Naive thymus-derived CD8-positive, alpha-beta T cell (primary cell): ENCODE results near the gene PARVB. TPM values are rescaled to one million over a fixed set of nuclear protein-coding genes. Genes with fewer than 3 reads are reported as not detected.

Experiments used
- ATAC-seq, 2 donors: fragments of 150-1000 bp; cut with Tn5 transposase in 1 of 2; sonication (Bioruptor Pico), chemical (Tn5 transposase) in 1 of 2; 1 replicate in 1 of 2; 2 replicates in 1 of 2; pipeline ENCODE4 v1.10.0; 2021; ENCODE audit warnings: mild to moderate bottlenecking in 2 of 2, moderate library complexity in 2 of 2
- POLR2A ChIA-PET: fragments of 350-600 bp; sonication (Branson Sonifier 250); formaldehyde crosslinking; loops from one replicate; lab custom pipeline; 2021; ENCODE audit warnings: antibody characterized with exemption; lab: Charles Lee
- DNase-seq, 10 donors: peaks; one replicate each; pipeline versions ENCODE4 v3.0.0 to v3.0.0-alpha.2; 2020 to 2022
- H3K27ac Mint-ChIP-seq, 10 donors: one replicate each; pipeline ENCODE4 v1.8.0; 2020 to 2022; ENCODE audit warnings: mild to moderate bottlenecking in 10 of 10, mixed read lengths in 10 of 10, moderate library complexity in 4 of 10, inconsistent platforms in 1 of 10
- H3K27me3 Mint-ChIP-seq, 5 donors: one replicate each; pipeline ENCODE4 v1.8.0; 2021 to 2022; ENCODE audit warnings: mixed read lengths in 5 of 5
- H3K36me3 Mint-ChIP-seq, 3 donors: one replicate each; pipeline ENCODE4 v1.8.0; 2020 to 2022; ENCODE audit warnings: mixed read lengths in 3 of 3, mild to moderate bottlenecking in 2 of 3, inconsistent platforms in 1 of 3
- H3K4me1 Mint-ChIP-seq, 4 donors: one replicate each; pipeline ENCODE4 v1.8.0; 2021 to 2022; ENCODE audit warnings: mixed read lengths in 4 of 4
- H3K4me3 Mint-ChIP-seq, 10 donors: one replicate each; pipeline ENCODE4 v1.8.0; 2020 to 2022; ENCODE audit warnings: mild to moderate bottlenecking in 10 of 10, mixed read lengths in 10 of 10, moderate library complexity in 6 of 10, inconsistent platforms in 1 of 10
- H3K9me3 Mint-ChIP-seq, 9 donors: one replicate each; pipeline ENCODE4 v1.8.0; 2020 to 2022; ENCODE audit warnings: mixed read lengths in 9 of 9, mild to moderate bottlenecking in 3 of 9, inconsistent platforms in 1 of 9, moderate library complexity in 1 of 9
- polyA plus RNA-seq, 3 donors: library from polyadenylated mRNA; unstranded; fragments of 300-500 nt; fragmentation: Illumina TruSeq; gene quantifications; one replicate each; pipeline ENCODE4 v1.2.3, GENCODE V29; 2021
- total RNA-seq, 8 experiments: library from RNA in 2 of 8; stranded (reverse) in 2 of 8; gene quantifications; one replicate each; pipeline ENCODE4 v1.2.3 and lab custom pipeline; 2021 to 2026

The PARVB gene
- total and polyA plus RNA-seq, 5 experiments from 2014 or later, result 0.91 to 7.0 (median 6.9) TPM; not detected in 2

- no peak overlapping the region for H3K27ac Mint-ChIP-seq
- no peak overlapping the region for H3K4me3 Mint-ChIP-seq
- H3K9me3 Mint-ChIP-seq, result no peaks in the 10 kb centered on the region
- no peak for DNase-seq
- H3K27me3 Mint-ChIP-seq, result peaks cover 0 to 2% (median 0%) of the 10 kb centered on the region in 5 donors
- H3K36me3 Mint-ChIP-seq, result no peaks in the 10 kb centered on the region
- no peak for ATAC-seq
- H3K4me1 Mint-ChIP-seq, result peaks cover 0 to 9% (median 4%) of the 10 kb centered on the region in 4 donors
- POLR2A ChIA-PET, result interaction anchor here (0.7 to 0.8 kb wide), 2 partner anchors 162 to 366 kb away, joined by 5 to 7 read pairs; no protein-coding TSS in a partner anchor
Measured at GRCh38 chr22:44019846-44020245, 4.3 kb upstream of the PARVB start.

GRCh38 chr22:44020981-44021380 lies 3.1 kb upstream of the PARVB start:
- Mint-ChIP-seq H3K36me3 (no peaks in the 10 kb centered on the region), H3K4me1 (peaks cover 10 to 20% (median 12%) of the 10 kb centered on the region in 4 donors), H3K27me3 (peaks cover 0 to 12% (median 6%) of the 10 kb centered on the region in 5 donors), H3K9me3 (no peaks in the 10 kb centered on the region), H3K27ac (no peak overlapping the region), H3K4me3 (no peak overlapping the region)
- DNase-seq (no peak), ATAC-seq (no peak)
- POLR2A ChIA-PET, result no interaction called here

- Mint-ChIP-seq H3K9me3 (no peaks in the 10 kb centered on the region), H3K4me3 (peak overlapping the region; percentile 41 to 81 (median 72)), H3K27me3 (peaks cover 7 to 33% (median 17%) of the 10 kb centered on the region in 5 donors), H3K4me1 (peaks cover 18 to 40% (median 27%) of the 10 kb centered on the region in 4 donors), H3K27ac (peak overlapping the region in 3 of 10 donors; percentile 49 to 72 (median 51)), H3K36me3 (no peaks in the 10 kb centered on the region)
- DNase-seq (no peak), ATAC-seq (peak; percentile 22 to 43)
- POLR2A ChIA-PET, result interaction anchor here (0.8 kb wide), 1 partner anchor 158 kb away, joined by 3 read pairs; no protein-coding TSS in a partner anchor
Measured at GRCh38 chr22:44023404-44024287, 456 bp upstream of the PARVB start.

DNA sequence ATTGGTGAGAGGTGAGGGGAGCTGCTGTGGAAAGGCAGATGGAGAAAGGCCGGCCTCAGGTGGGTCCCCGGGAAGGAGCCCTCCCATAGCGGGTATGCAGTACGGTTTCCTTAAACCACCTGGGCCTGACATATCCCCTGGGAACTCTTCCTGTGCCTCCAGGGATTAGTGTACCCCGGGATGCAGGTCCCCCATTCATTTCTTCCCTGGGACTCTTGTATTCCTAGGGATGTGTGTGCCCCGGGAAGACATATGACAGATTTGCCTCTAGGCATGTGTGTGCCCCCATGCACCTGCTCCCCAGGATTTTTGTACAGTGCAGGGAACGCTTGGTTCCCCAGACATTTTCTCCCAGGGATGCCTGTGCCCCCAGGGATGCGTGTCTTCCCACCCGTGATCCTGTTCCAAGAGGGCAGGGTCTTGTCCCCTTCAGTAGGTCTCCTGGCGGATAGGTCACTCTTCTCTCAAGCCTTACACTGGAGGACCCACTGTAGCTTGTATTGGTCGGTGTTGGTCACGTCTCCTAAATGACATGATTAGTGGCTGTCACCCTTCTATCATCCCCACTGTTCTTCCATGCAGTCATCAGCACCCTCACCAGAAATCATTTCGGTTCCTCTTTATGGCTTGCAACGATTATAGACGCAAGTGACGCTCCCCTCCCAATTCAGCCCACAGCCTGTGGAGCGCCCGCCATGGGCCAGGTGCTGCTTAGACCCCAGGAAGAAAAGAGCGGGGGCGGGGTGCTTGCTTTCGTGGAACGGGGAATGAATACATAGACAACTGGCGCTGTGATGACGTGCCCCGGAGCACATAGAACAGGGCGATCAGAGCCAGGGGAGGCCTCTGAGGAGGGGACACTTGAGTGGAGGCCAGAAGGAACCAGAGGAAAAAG lies 1.3 kb downstream of the PARVB start:
- ATAC-seq (peak in 1 of 2 donors; percentile 15), DNase-seq (peak in 1 of 10 donors; percentile 34)
- H3K9me3 Mint-ChIP-seq, result no peaks in the 10 kb centered on the region
- peaks cover 7 to 35% (median 19%) of the 10 kb centered on the region in 5 donors for H3K27me3 Mint-ChIP-seq
- H3K4me3 Mint-ChIP-seq, result peak overlapping the region; percentile 63 to 81 (median 72)
- H3K4me1 Mint-ChIP-seq, result peaks cover 18 to 45% (median 27%) of the 10 kb centered on the region in 4 donors
- H3K27ac Mint-ChIP-seq, result peak overlapping the region in 3 of 10 donors; percentile 90 to 98 (median 92)
- POLR2A ChIA-PET, result no interaction called here
- no peaks in the 10 kb centered on the region for H3K36me3 Mint-ChIP-seq

DNA sequence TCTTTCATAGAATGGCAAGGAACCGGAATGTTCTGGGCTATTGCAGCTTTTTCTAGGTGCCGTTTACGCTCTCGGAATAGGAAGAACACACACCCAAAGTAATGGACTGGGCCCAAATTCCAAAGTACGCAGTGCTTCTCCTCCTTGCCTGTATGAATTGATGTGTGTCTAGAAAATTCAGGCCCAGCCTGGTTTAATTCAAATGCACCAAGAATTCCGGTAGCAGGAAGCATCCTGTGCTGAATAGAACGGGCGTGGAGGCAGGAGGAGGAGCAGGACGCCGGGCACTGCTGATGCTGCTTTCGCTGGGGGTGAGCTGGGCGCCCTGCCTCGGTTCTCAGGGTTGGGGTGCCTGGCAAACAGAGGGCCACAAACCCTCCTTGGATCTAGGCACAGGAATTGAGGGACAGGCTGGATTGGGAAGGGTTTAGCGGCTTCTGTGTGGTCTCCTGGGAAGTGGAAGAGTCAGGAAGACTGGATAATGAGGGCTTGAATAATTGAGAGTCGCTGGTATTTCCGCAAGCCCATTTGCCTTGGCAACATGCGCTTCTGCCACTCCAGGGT lies 2.0 kb downstream of the PARVB start:
- Mint-ChIP-seq H3K27ac (peak overlapping the region in 5 of 10 donors; percentile 34 to 98 (median 92)), H3K36me3 (no peaks in the 10 kb centered on the region), H3K4me3 (peak overlapping the region in 9 of 10 donors; percentile 22 to 81 (median 73)), H3K4me1 (peaks cover 19 to 51% (median 31%) of the 10 kb centered on the region in 4 donors), H3K27me3 (peaks cover 7 to 35% (median 19%) of the 10 kb centered on the region in 5 donors), H3K9me3 (no peaks in the 10 kb centered on the region)
- ATAC-seq (no peak), DNase-seq (no peak)
- POLR2A ChIA-PET, result interaction anchor here (0.5 to 0.6 kb wide), 2 partner anchors 211 to 1499 kb away, joined by 3 to 5 read pairs; no protein-coding TSS in a partner anchor

- DNase-seq, result peak in 8 of 10 donors; percentile 25 to 82 (median 37)
- Mint-ChIP-seq H3K4me1 (peaks cover 24 to 56% (median 36%) of the 10 kb centered on the region in 4 donors), H3K36me3 (no peaks in the 10 kb centered on the region), H3K4me3 (peak overlapping the region; percentile 49 to 86 (median 72)), H3K27me3 (peaks cover 7 to 35% (median 19%) of the 10 kb centered on the region in 5 donors), H3K9me3 (no peaks in the 10 kb centered on the region), H3K27ac (peak overlapping the region; percentile 66 to 98 (median 90))
- POLR2A ChIA-PET, result interaction anchor here (0.5 to 0.7 kb wide), 4 partner anchors 60 to 1500 kb away, joined by 3 to 5 read pairs (median 4); partner anchors contain the start of gene SAMM50
- ATAC-seq, result peak; percentile 74 to 84
Measured at GRCh38 chr22:44026630-44027511, 2.8 kb downstream of the PARVB start.

DNA sequence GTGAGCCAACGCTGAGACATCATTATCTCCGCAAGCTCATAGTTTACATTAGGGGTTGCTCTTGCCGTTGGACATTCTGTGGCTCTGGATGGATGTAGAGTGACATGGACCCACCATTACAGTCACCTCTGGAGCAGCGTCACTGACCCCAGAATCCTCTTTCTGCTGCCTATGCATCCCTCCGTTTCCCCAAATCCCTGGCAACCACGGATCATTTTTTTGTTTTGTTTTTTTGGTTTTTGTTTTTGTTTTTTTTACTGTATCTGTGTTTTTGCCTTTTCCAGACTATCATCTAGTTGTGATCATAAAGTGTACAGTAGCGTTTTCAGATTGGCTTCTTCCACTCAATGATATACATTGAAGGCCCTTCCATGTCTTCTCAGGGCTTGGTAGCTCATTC lies 4.0 kb downstream of the PARVB start:
- no peak for DNase-seq
- peak overlapping the region in 2 of 10 donors; percentile 23 to 54 for H3K27ac Mint-ChIP-seq
- peak overlapping the region in 1 of 10 donors; percentile 53 for H3K4me3 Mint-ChIP-seq

GRCh38 chr22:44029069-44029468 lies 5.0 kb downstream of the PARVB start:
- ATAC-seq (no peak), DNase-seq (no peak)
- peak overlapping the region in 2 of 10 donors; percentile 6 to 80 for H3K27ac Mint-ChIP-seq
- H3K27me3 Mint-ChIP-seq, result peaks cover 7 to 35% (median 19%) of the 10 kb centered on the region in 5 donors
- H3K4me1 Mint-ChIP-seq, result peaks cover 21 to 51% (median 35%) of the 10 kb centered on the region in 4 donors
- POLR2A ChIA-PET, result no interaction called here
- no peak overlapping the region for H3K4me3 Mint-ChIP-seq
- H3K36me3 Mint-ChIP-seq, result no peaks in the 10 kb centered on the region
- H3K9me3 Mint-ChIP-seq, result no peaks in the 10 kb centered on the region

More for the DNA sequence above, 4.0 kb downstream of the PARVB start:
- Mint-ChIP-seq H3K27me3 (peaks cover 7 to 35% (median 19%) of the 10 kb centered on the region in 5 donors), H3K36me3 (no peaks in the 10 kb centered on the region), H3K4me1 (peaks cover 24 to 55% (median 36%) of the 10 kb centered on the region in 4 donors), H3K9me3 (no peaks in the 10 kb centered on the region)
- POLR2A ChIA-PET, result no interaction called here
- no peak for ATAC-seq

- Mint-ChIP-seq H3K27ac (peak overlapping the region in 1 of 10 donors; percentile 58), H3K9me3 (no peaks in the 10 kb centered on the region), H3K27me3 (peaks cover 7 to 31% (median 19%) of the 10 kb centered on the region in 5 donors), H3K36me3 (no peaks in the 10 kb centered on the region), H3K4me3 (peak overlapping the region in 1 of 10 donors; percentile 48), H3K4me1 (peaks cover 19 to 46% (median 31%) of the 10 kb centered on the region in 4 donors)
- POLR2A ChIA-PET, result no interaction called here
- DNase-seq (no peak), ATAC-seq (no peak)
Measured at GRCh38 chr22:44030051-44030701, 6.1 kb downstream of the PARVB start.

- H3K27ac Mint-ChIP-seq, result peak overlapping the region in 3 of 10 donors; percentile 58 to 66 (median 65)
- no peaks in the 10 kb centered on the region for H3K36me3 Mint-ChIP-seq
- POLR2A ChIA-PET, result no interaction called here
- DNase-seq (no peak), ATAC-seq (no peak)
- H3K4me3 Mint-ChIP-seq, result peak overlapping the region in 1 of 10 donors; percentile 48
- H3K9me3 Mint-ChIP-seq, result no peaks in the 10 kb centered on the region
- peaks cover 17 to 41% (median 26%) of the 10 kb centered on the region in 4 donors for H3K4me1 Mint-ChIP-seq
- H3K27me3 Mint-ChIP-seq, result peaks cover 7 to 27% (median 15%) of the 10 kb centered on the region in 5 donors
Measured at GRCh38 chr22:44030702-44031082, 6.6 kb downstream of the PARVB start.
